Suprapubic skin (tissue), 4 donors: ENCODE results near the gene AK1. TPM values are rescaled to one million over a fixed set of nuclear protein-coding genes. Genes with fewer than 3 reads are reported as not detected.
A peak's percentile ranks its signal among the peaks of the same experiment; 100 is the strongest.

Experiments
- DNase-seq, 2 donors: peaks; one replicate each; pipeline ENCODE4 v3.0.0-alpha.2; 2019; ENCODE audit warnings: low spot score in 2 of 2
- H3K27ac ChIP-seq: fragments of 200-600 bp; sonication (generic); one replicate; pipeline ENCODE4 v1.5.1; 2019
- H3K27me3 ChIP-seq: fragments of 200-600 bp; sonication (generic); one replicate; pipeline ENCODE4 v1.5.1; 2019
- H3K36me3 ChIP-seq: fragments of 200-600 bp; sonication (generic); one replicate; pipeline ENCODE4 v1.5.1; 2019
- H3K4me1 ChIP-seq: fragments of 200-600 bp; sonication (generic); one replicate; pipeline ENCODE4 v1.5.1; 2019
- H3K4me3 ChIP-seq: fragments of 200-600 bp; sonication (generic); one replicate; pipeline ENCODE4 v1.5.1; 2019; ENCODE audit warnings: mild to moderate bottlenecking
- H3K9me3 ChIP-seq: fragments of 200-600 bp; sonication (generic); one replicate; pipeline ENCODE4 v1.5.1; 2019
- EP300 ChIP-seq: sonication (generic); formaldehyde crosslinking; IDR thresholded peaks from one replicate; pipeline ENCODE4 v1.6.1; 2017; ENCODE audit warnings: antibody characterized with exemption
- POLR2A ChIP-seq, 2 donors: fragments of 450-650 bp; IDR thresholded peaks; one replicate each; pipeline ENCODE4 v1.6.1; 2017; ENCODE audit warnings: antibody characterized with exemption in 2 of 2, mild to moderate bottlenecking in 2 of 2, moderate library complexity in 2 of 2
- POLR2AphosphoS5 ChIP-seq, 3 donors: sonication (generic); formaldehyde crosslinking; IDR thresholded peaks; one replicate each; pipeline ENCODE4 v1.6.1; 2017; ENCODE audit warnings: antibody characterized with exemption in 3 of 3
- WGBS: methylation state at CpG from one replicate; pipeline ENCODE4 v1.1.5; 2018; 5-methylcytosine and 5-hydroxymethylcytosine counted together
- total RNA-seq, 4 donors: library from RNA; depleted of rRNA; stranded (reverse); fragments of >200 nt; gene quantifications; one replicate each; pipeline ENCODE4 v1.1.0, GENCODE V29; 2016
- TF ChIP-seq, protein P1 (sequence below), 2 donors: fragments of 200-600 bp in 1 of 2; fragments of 450-650 bp in 1 of 2; sonication (generic) in 1 of 2; IDR thresholded peaks; one replicate each; pipeline ENCODE4 v1.5.1; 2016 to 2019; ENCODE audit warnings: antibody characterized with exemption in 2 of 2, mild to moderate bottlenecking in 1 of 2, moderate library complexity in 1 of 2

Gene AK1
- total RNA-seq, 4 donors from 2014 or later = 22.6 to 36.0 (median 26.0) TPM

DNA sequence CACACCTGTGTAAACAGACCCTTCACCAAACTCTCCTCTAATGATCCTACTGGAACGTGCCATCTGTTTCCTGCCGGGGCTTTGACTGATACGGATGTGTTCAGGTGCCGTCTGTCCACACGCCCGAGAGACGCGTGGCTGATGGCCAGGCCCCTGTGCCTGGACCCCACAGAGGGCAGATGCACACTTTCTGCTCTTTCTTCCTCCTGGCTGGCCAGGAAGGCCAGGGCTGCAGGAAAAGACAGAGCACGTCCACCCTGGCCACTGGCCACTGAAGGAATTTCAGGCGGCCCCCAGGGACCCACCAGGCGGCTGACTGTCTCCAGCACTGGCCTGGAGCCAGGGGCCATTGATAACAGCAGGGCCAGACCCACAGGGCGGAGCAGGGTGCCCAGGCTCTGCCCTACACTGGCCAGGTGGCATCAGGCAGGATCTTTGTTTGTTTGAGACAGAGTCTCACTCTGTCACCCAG lies 19.4 kb downstream of the AK1 start:
- H3K27me3 ChIP-seq = no peaks in the 10 kb centered on the region
- H3K9me3 ChIP-seq = no peaks in the 10 kb centered on the region
- no peak for TF ChIP-seq EP300
- no peak for TF ChIP-seq POLR2AphosphoS5 (IDR thresholded peaks at IDR 0.05)
- TF ChIP-seq, protein P1, sequence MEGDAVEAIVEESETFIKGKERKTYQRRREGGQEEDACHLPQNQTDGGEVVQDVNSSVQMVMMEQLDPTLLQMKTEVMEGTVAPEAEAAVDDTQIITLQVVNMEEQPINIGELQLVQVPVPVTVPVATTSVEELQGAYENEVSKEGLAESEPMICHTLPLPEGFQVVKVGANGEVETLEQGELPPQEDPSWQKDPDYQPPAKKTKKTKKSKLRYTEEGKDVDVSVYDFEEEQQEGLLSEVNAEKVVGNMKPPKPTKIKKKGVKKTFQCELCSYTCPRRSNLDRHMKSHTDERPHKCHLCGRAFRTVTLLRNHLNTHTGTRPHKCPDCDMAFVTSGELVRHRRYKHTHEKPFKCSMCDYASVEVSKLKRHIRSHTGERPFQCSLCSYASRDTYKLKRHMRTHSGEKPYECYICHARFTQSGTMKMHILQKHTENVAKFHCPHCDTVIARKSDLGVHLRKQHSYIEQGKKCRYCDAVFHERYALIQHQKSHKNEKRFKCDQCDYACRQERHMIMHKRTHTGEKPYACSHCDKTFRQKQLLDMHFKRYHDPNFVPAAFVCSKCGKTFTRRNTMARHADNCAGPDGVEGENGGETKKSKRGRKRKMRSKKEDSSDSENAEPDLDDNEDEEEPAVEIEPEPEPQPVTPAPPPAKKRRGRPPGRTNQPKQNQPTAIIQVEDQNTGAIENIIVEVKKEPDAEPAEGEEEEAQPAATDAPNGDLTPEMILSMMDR (IDR thresholded peaks at IDR 0.05) = no peak
- TF ChIP-seq POLR2A (IDR thresholded peaks at IDR 0.05) = no peak
- DNase-seq = peak in 1 of 2 donors; percentile 72
- H3K27ac ChIP-seq = no peak overlapping the region
- 51% methylated on average over 9 of the region's 12 CpGs for WGBS
- H3K4me3 ChIP-seq = no peak overlapping the region
- no peaks in the 10 kb centered on the region for H3K36me3 ChIP-seq
- peaks cover 48% of the 10 kb centered on the region for H3K4me1 ChIP-seq

DNA sequence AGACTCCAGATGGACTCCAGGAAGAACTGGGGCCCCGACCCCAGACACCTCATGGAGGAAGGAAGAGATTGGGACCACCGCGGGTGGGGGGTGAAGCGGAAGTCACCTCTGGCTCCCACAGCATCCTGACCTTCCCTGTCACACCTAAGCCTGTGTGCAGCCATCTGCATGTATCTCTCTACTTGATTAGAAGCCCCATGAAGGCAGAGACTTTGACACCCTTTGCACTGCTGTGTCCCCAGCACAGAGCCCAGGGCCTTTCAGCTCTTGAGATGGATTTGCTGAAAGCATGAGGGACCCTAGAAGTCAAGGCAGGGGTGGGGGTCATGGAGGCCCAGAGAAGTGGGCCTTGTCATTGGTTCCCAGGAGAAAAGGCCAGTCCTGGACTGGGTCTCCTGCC lies 20.2 kb downstream of the AK1 start:
- 72% methylated on average over 4 of the region's 4 CpGs for WGBS
- Histone ChIP-seq H3K9me3 (no peaks in the 10 kb centered on the region), H3K27me3 (no peaks in the 10 kb centered on the region), H3K4me3 (no peak overlapping the region), H3K36me3 (no peaks in the 10 kb centered on the region), H3K27ac (no peak overlapping the region), H3K4me1 (peaks cover 50% of the 10 kb centered on the region)
- DNase-seq = no peak
- TF ChIP-seq POLR2A (IDR thresholded peaks at IDR 0.05) = no peak
- TF ChIP-seq POLR2AphosphoS5 (IDR thresholded peaks at IDR 0.05) = no peak
- TF ChIP-seq, protein P1 (IDR thresholded peaks at IDR 0.05) = no peak
- no peak for TF ChIP-seq EP300

DNA sequence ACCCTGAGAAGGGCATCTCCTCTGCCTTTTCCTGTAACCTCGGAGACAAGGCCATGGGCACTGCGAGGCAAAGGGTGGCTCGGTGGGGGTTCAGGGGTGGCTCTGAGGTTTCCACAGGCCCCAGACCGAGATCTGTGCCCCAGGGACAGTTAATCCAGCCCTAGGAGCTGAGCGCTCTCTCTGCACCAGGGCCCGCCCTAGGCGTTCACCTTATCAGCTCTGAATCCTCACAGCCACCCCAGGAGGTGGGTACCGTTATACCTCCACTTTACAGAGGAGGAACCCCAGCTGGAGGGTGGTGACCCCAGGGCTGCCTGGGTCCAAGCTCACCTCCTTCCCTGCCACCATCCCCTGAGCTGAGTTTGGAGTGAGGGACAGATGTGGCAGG lies 20.8 kb downstream of the AK1 start:
- TF ChIP-seq POLR2AphosphoS5 (IDR thresholded peaks at IDR 0.05) (no peak), POLR2A (IDR thresholded peaks at IDR 0.05) (no peak), EP300 (no peak)
- TF ChIP-seq, protein P1 (IDR thresholded peaks at IDR 0.05) = no peak
- WGBS = 70% methylated on average over 2 of the region's 8 CpGs
- no peak for DNase-seq

DNA sequence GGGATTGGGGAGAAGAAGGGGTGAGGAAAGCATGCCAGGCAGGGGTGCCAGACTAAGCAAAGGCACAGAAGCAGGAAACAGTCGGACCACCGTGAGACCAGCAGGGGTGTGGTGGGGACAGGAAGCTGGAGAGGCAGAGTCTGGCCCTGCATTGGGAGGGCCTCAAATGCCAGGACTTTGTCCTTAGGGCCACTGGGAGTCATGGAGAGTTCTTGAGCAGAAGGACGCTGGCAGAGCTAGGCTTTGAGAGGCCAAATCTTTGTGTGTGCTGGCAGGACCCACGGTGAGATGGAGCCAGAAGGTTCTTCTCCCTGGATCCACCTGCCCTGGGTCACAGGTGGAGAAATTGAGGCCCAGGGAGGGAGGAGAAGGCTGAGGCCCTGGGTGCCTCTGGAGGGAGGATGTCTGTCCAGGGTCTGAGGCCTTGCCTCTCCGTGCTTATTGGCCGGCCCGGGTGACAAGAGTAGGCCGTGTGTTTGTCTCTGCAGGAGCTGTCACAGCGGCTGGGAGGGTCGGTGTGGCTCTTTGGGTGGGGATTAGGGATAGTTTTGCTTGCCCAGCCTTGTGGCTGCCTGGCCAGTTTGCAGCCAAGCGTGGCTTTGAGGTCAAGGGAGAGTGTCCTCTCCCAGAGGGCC lies 21.3 kb downstream of the AK1 start:
- peaks cover 46% of the 10 kb centered on the region for H3K4me1 ChIP-seq
- no peaks in the 10 kb centered on the region for H3K9me3 ChIP-seq
- DNase-seq = peak in 1 of 2 donors; percentile 52
- no peak for TF ChIP-seq POLR2A (IDR thresholded peaks at IDR 0.05)
- no peak for TF ChIP-seq EP300
- TF ChIP-seq, protein P1 (IDR thresholded peaks at IDR 0.05) = no peak
- TF ChIP-seq POLR2AphosphoS5 (IDR thresholded peaks at IDR 0.05) = no peak
- no peaks in the 10 kb centered on the region for H3K27me3 ChIP-seq
- H3K27ac ChIP-seq = no peak overlapping the region
- 56% methylated on average over 3 of the region's 11 CpGs for WGBS
- no peak overlapping the region for H3K4me3 ChIP-seq
- no peaks in the 10 kb centered on the region for H3K36me3 ChIP-seq

More for the DNA sequence above, 20.8 kb downstream of the AK1 start:
- no peaks in the 10 kb centered on the region for H3K27me3 ChIP-seq
- H3K36me3 ChIP-seq = no peaks in the 10 kb centered on the region
- no peaks in the 10 kb centered on the region for H3K9me3 ChIP-seq
- peaks cover 48% of the 10 kb centered on the region for H3K4me1 ChIP-seq
- H3K27ac ChIP-seq = no peak overlapping the region
- H3K4me3 ChIP-seq = no peak overlapping the region

DNA sequence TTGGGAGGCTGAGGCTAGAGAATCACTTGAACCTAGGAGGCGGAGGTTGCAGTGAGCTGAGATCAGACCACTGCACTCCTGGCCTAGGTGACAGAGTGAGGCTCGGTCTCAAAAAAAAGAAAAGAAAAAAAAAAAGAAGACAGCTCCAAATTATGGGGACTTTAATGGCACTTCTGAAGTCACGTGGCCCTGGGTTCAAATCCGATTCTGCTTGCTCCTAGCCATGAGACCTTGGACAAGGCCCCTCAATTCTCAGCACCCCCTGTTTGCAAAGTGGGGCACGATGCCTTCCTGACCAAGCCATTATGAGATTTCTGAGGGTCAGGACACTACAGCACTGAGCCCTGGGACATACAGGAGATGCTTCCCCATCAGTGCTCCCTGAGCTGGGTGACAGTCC lies 22.0 kb downstream of the AK1 start:
- H3K4me1 ChIP-seq = peaks cover 44% of the 10 kb centered on the region
- no peaks in the 10 kb centered on the region for H3K9me3 ChIP-seq
- no peaks in the 10 kb centered on the region for H3K27me3 ChIP-seq
- WGBS = 91% methylated on average over 5 of the region's 5 CpGs
- no peak overlapping the region for H3K27ac ChIP-seq
- H3K36me3 ChIP-seq = no peaks in the 10 kb centered on the region
- TF ChIP-seq, protein P1 (IDR thresholded peaks at IDR 0.05) = no peak
- no peak for DNase-seq
- no peak overlapping the region for H3K4me3 ChIP-seq
